ENCODE results near the gene TP53I13. TPM values are rescaled to one million over a fixed set of nuclear protein-coding genes. Genes with fewer than 3 reads are reported as not detected.

TP53I13 gene
- total and polyA plus RNA-seq, 2 of the 4 experiments (the other 2 are of a cell fraction), result 22.0 to 48.3 TPM

- TF ChIP-seq BHLHE40 (IDR thresholded peaks at IDR 0.05; ENCODE audit: low read depth, low read length), result no peak
These were observed 18.4 kb downstream of the TP53I13 start (continued) for GRCh38 chr17:29586676-29587469.

GRCh38 chr17:29587591-29587990, 19.1 kb downstream of the TP53I13 start:
- H2BK5ac ChIP-seq (ENCODE audit: low read depth, low read length, poor library complexity, severe bottlenecking), result no peak overlapping the region
- intact Hi-C loops (cut with micrococcal nuclease), result no loop called here
- TF ChIP-seq FOS (IDR thresholded peaks at IDR 0.05; ENCODE audit: low read depth, low read length) (no peak), CEBPB (IDR thresholded peaks at IDR 0.05; ENCODE audit: low read depth, low read length) (no peak), MXI1 (IDR thresholded peaks at IDR 0.05; ENCODE audit: borderline replicate concordance, low read depth, low read length) (no peak), MAFK (IDR thresholded peaks at IDR 0.05; ENCODE audit: low read depth, low read length) (no peak), RCOR1 (IDR thresholded peaks at IDR 0.05; ENCODE audit: insufficient replicate concordance, low read length) (no peak), SMC3 (IDR thresholded peaks at IDR 0.05; ENCODE audit: low read depth, low read length) (no peak), CTCF (conservative IDR thresholded peaks at IDR 0.05; ENCODE audit: low read depth, low read length) (no peak), POLR2A (IDR thresholded peaks at IDR 0.05; ENCODE audit: low read depth, low read length) (no peak), USF2 (IDR thresholded peaks at IDR 0.05; ENCODE audit: low read depth, low read length) (no peak), BHLHE40 (IDR thresholded peaks at IDR 0.05; ENCODE audit: low read depth, low read length) (no peak), ELK1 (IDR thresholded peaks at IDR 0.05; ENCODE audit: borderline replicate concordance, low read depth, low read length) (no peak), MAZ (IDR thresholded peaks at IDR 0.05; ENCODE audit: borderline replicate concordance, low read depth, low read length) (no peak)

More at GRCh38 chr17:29587591-29587990, 19.1 kb downstream of the TP53I13 start:
- no peak overlapping the region for H2BK15ac ChIP-seq (ENCODE audit: low read depth, low read length)
- dilution Hi-C loops (cut with HindIII; ENCODE audit: low sequenced_read_pairs, unreplicated experiment), result no loop called here
- DNase-seq (no peak), ATAC-seq (ENCODE audit: low read depth) (no peak)
- peak overlapping the region; percentile 54 for H2AFZ ChIP-seq (replicated peaks; ENCODE audit: low read length, poor library complexity)
- no peak overlapping the region for H3K18ac ChIP-seq (ENCODE audit: low read depth, low read length)
- peak overlapping the region; percentile 92 for H3K4me2 ChIP-seq (ENCODE audit: low read depth, low read length)
- H3K9me3 ChIP-seq (ENCODE audit: control insufficient read depth, insufficient read depth, low read length), result no peaks in the 10 kb centered on the region
- H3K14ac ChIP-seq (replicated peaks; ENCODE audit: low read depth, low read length), result no peak overlapping the region; the same call in none of the 2 replicates
- no peak overlapping the region for H4K8ac ChIP-seq (ENCODE audit: low read depth in 2 of 2, low read length in 2 of 2)
- BruUV-seq (replicated peaks), result no TSS peak
- peak overlapping the region; percentile 30; the same call in 1 of the 2 replicates for H3K9ac ChIP-seq (ENCODE audit: low read depth, low read length)
- peak overlapping the region; percentile 17 for H2AK5ac ChIP-seq (ENCODE audit: low read depth, low read length)
- no CpG with 5 or more reads among the region's 6 CpGs for WGBS, 2 experiments (ENCODE audit: extremely low coverage in 2 of 2, insufficient read length in 1 of 2)
- ChIA-PET CTCF (no interaction called here), POLR2A (ENCODE audit: unreplicated experiment) (no interaction called here)
- no peak overlapping the region for H2BK120ac ChIP-seq (ENCODE audit: low read depth, low read length)
- H3K9me1 ChIP-seq (ENCODE audit: insufficient read depth, low read length), result peaks cover 26% of the 10 kb centered on the region
- H3K36me3 ChIP-seq (ENCODE audit: control insufficient read depth, insufficient read depth, low read length), result peaks cover 8% of the 10 kb centered on the region
- no peak overlapping the region for H2BK20ac ChIP-seq (ENCODE audit: low read depth, low read length)
- H2AK9ac ChIP-seq (replicated peaks; ENCODE audit: low read depth, low read length, poor library complexity), result peak overlapping the region; percentile 93
- H3K79me1 ChIP-seq (ENCODE audit: low read depth in 1 of 2, low read length in 2 of 2), result peaks cover 38 to 75% of the 10 kb centered on the region in 2 experiments
- peaks cover 44% of the 10 kb centered on the region for H3K4me1 ChIP-seq (ENCODE audit: control insufficient read depth, insufficient read depth, low read length)
- H3K56ac ChIP-seq (ENCODE audit: extremely low read depth, insufficient read depth, low read length), result no peak overlapping the region
- peaks cover 65% of the 10 kb centered on the region for H4K20me1 ChIP-seq (ENCODE audit: insufficient read depth, low read length)
- H3K27me3 ChIP-seq (ENCODE audit: control insufficient read depth, insufficient read depth, low read length), result no peaks in the 10 kb centered on the region
- no peak overlapping the region for H4K91ac ChIP-seq (ENCODE audit: insufficient read depth, low read depth, low read length)
- H3K27ac ChIP-seq (ENCODE audit: insufficient read depth, low read length), result peak overlapping the region; percentile 59; the same call in 1 of the 2 replicates
- in situ Hi-C loops (cut with MboI; ENCODE audit: low sequenced_read_pairs), result no loop called here
- H3K4me3 ChIP-seq (ENCODE audit: insufficient read depth, low read depth, low read length), result no peak overlapping the region
- H3K23ac ChIP-seq (ENCODE audit: low read depth, low read length), result peak overlapping the region; percentile 72; the same call in 1 of the 2 replicates
- H3K4ac ChIP-seq (ENCODE audit: low read depth, low read length), result peak overlapping the region; percentile 77
- no peak overlapping the region for H4K5ac ChIP-seq (ENCODE audit: low read depth, low read length)

Data from IMR-90 (cell line).